SJCRH30 (cell line): ENCODE measurements around the gene GPR176. TPM values are rescaled to one million over a fixed set of nuclear protein-coding genes. Genes with fewer than 3 reads are reported as not detected.
A peak's percentile ranks its signal among the peaks of the same experiment; 100 is the strongest.

Source experiments
- DNase-seq, 2 experiments: peaks; one replicate each; pipeline ENCODE4 v3.0.0-alpha.2; 2015 to 2020
- H3K27ac ChIP-seq: fragments of 250-450 bp; sonication (Bioruptor Pico); 2 replicates; pipeline ENCODE4 v1.5.1; 2020; ENCODE audit warnings: mild to moderate bottlenecking, moderate library complexity
- H3K27me3 ChIP-seq: fragments of 250-450 bp; sonication (Bioruptor Pico); 2 replicates; pipeline ENCODE4 v1.5.1; 2020; ENCODE audit warnings: mild to moderate bottlenecking, moderate library complexity
- H3K36me3 ChIP-seq: fragments of 250-450 bp; sonication (Bioruptor Pico); 2 replicates; pipeline ENCODE4 v1.5.1; 2020; ENCODE audit warnings: mild to moderate bottlenecking, moderate library complexity
- H3K4me1 ChIP-seq: fragments of 250-450 bp; sonication (Bioruptor Pico); 2 replicates; pipeline ENCODE4 v1.5.1; 2020; ENCODE audit warnings: mild to moderate bottlenecking, moderate library complexity
- H3K4me3 ChIP-seq: fragments of 250-450 bp; sonication (Bioruptor Pico); 2 replicates; pipeline ENCODE4 v1.5.1; 2020; ENCODE audit warnings: mild to moderate bottlenecking, moderate library complexity
- H3K9me3 ChIP-seq: fragments of 250-450 bp; sonication (Bioruptor Pico); replicated peaks from 2 replicates; pipeline ENCODE4 v1.5.1; 2020; ENCODE audit warnings: mild to moderate bottlenecking, moderate library complexity
- total RNA-seq: library from RNA; depleted of rRNA; stranded (reverse); fragments of >200 nt; shearing (Covaris generic); gene quantifications from 2 replicates; pipeline ENCODE4 v1.2.3, GENCODE V29; 2014

GPR176 gene
- total RNA-seq, 1 experiment from 2014 or later: 16.1 TPM

DNA sequence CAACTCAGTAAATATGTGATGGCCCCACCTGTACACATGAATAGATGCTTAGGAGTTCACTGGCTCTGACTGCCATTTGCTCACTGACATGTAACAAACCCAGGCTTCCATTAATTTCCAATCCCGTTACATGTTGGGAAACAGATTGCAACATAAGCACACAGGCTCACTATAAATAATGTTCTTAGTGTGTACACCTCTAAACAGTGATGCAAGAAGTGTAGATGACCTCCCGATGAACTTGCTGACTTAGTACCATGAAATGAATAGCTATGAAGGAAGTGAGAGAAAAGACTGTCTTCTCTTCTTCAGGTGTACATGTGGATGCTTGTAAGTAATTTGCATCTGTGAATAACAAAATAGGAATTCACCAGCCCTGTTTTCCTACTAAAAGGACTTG lies 116.0 kb downstream of the GPR176 start:
- Histone ChIP-seq H3K27ac (no peak overlapping the region), H3K36me3 (no peaks in the 10 kb centered on the region), H3K4me3 (no peak overlapping the region), H3K9me3 (no peaks in the 10 kb centered on the region), H3K4me1 (no peaks in the 10 kb centered on the region), H3K27me3 (no peaks in the 10 kb centered on the region)
- no peak for DNase-seq

GRCh38 chr15:39803016-39803415 lies 117.0 kb downstream of the GPR176 start:
- H3K27me3 ChIP-seq: no peaks in the 10 kb centered on the region
- H3K27ac ChIP-seq: no peak overlapping the region
- no peak overlapping the region for H3K4me3 ChIP-seq
- no peaks in the 10 kb centered on the region for H3K9me3 ChIP-seq
- H3K4me1 ChIP-seq: no peaks in the 10 kb centered on the region
- no peak for DNase-seq
- H3K36me3 ChIP-seq: no peaks in the 10 kb centered on the region

DNA sequence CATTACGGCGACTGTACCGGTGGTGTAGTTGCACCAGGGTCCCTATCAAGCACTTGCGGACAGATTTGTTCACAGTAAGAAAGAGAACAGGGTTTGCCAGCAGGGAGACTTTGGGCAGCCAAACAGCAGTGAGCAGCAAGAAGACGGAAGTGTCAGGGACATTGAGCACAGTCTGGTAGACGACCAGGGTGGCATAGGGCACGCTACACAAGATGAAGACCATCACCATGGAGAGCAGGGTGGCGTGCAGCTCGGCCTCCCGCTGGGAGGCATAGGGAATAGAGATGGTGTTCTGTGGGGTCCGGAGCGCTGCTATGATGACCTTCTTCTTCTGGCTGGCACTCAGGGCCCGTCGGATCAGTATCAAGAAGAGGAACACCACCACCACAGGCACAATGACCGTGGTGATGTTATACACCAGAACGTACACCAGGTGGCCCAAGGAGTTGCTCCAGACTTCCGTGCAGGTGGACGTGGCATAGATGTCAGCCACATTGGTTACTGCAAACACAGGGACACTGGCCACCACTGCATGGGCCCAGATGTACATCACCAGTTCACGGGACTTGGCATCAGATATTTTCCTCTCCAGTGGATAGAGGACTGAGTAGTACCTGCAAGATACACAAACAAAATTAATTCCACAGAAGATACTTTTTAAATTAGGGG lies 118.3 kb downstream of the GPR176 start:
- H3K27ac ChIP-seq: no peak overlapping the region
- no peaks in the 10 kb centered on the region for H3K4me1 ChIP-seq
- DNase-seq: peak in 1 of 2 experiments; percentile 29
- H3K36me3 ChIP-seq: no peaks in the 10 kb centered on the region
- H3K4me3 ChIP-seq: no peak overlapping the region
- H3K9me3 ChIP-seq: no peaks in the 10 kb centered on the region
- H3K27me3 ChIP-seq: no peaks in the 10 kb centered on the region

- no peak overlapping the region for H3K27ac ChIP-seq
- H3K4me1 ChIP-seq: no peaks in the 10 kb centered on the region
- no peaks in the 10 kb centered on the region for H3K9me3 ChIP-seq
- H3K27me3 ChIP-seq: no peaks in the 10 kb centered on the region
- no peaks in the 10 kb centered on the region for H3K36me3 ChIP-seq
- no peak overlapping the region for H3K4me3 ChIP-seq
- DNase-seq: no peak
Measured at GRCh38 chr15:39799552-39800011, 120.5 kb downstream of the GPR176 start.

DNA sequence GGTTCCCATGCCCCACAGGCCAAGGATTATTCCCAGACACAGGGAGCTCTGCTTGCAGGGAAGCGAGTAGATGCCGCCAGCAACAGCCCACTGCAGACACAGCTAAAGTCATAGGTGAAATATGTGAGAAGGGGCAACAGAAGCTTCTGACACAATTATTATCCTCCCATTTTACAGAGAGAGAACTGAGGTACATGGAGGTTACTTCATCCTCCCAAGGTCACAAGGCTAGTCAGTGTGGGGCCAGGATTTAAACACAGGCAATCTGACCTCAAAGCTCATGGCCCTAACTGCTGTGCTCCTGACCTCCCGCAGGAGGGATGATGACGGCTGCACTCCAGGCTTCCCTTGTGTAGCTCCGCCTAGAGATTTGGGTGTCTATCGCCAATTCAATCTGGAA lies 121.7 kb downstream of the GPR176 start:
- Histone ChIP-seq H3K27ac (no peak overlapping the region), H3K9me3 (no peaks in the 10 kb centered on the region), H3K4me1 (no peaks in the 10 kb centered on the region), H3K36me3 (no peaks in the 10 kb centered on the region), H3K4me3 (no peak overlapping the region), H3K27me3 (no peaks in the 10 kb centered on the region)
- no peak for DNase-seq

DNA sequence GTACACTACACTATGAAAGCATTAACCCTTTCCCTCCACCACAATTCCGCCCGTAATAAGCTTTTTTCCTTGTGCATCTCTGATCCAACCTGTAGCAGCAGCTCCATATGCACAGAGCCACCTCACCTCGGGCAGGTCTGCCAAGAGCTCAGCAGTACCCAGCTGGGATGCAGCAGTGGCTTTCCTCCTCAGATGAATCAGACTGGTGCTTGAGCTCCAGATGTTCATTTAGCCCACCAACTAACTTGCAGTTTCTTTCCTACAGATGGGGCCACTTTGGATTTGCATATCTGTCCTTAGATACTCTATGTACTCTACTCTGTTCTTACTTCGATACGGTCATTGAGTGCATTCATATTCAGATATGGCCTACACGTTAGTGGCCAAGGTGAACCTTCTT lies 122.7 kb downstream of the GPR176 start:
- no peak for DNase-seq
- no peaks in the 10 kb centered on the region for H3K9me3 ChIP-seq
- no peaks in the 10 kb centered on the region for H3K36me3 ChIP-seq

DNA sequence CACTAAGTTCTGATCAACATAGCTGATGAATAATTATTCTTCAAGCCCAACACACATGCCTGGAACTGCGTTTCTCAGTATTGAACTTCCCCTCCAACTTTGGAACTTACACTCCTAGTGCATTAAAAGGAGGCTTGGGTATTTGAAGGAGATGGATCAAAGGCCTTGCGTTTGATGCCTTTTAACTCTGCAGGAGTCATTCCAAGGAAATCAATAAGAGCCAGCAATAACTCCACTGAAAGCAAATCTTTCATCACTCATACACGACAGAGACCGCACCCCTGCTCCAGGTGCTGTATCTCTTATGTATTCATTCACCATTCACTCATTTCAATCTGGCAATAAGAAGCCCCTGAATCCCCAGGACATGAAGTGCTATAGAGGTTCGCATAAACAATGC lies 123.5 kb downstream of the GPR176 start:
- Histone ChIP-seq H3K36me3 (no peaks in the 10 kb centered on the region), H3K4me3 (no peak overlapping the region), H3K4me1 (no peaks in the 10 kb centered on the region), H3K9me3 (no peaks in the 10 kb centered on the region), H3K27me3 (no peaks in the 10 kb centered on the region), H3K27ac (no peak overlapping the region)
- DNase-seq: no peak

More for the DNA sequence above, 122.7 kb downstream of the GPR176 start:
- no peak overlapping the region for H3K27ac ChIP-seq
- no peaks in the 10 kb centered on the region for H3K27me3 ChIP-seq
- no peak overlapping the region for H3K4me3 ChIP-seq
- no peaks in the 10 kb centered on the region for H3K4me1 ChIP-seq

DNA sequence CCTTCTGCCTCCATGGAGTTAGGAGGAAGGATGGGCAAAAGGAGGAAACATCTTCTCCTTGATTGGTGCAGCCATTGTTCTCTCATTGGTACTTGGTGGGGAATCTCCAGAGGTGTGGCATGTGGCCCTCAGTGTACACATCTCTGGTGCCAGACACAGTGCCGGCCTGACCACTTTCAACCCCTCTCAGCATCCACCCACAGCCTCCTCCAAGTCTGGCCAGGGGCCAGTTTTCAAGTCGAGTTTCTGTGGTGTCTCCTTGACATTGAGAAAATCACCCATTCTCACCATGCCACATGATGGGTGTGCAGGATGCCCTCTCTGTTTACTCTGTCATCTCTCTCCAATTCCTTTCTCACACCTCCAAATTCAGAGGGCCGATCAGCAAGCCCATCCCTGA lies 124.6 kb downstream of the GPR176 start:
- Histone ChIP-seq H3K4me3 (no peak overlapping the region), H3K27me3 (no peaks in the 10 kb centered on the region), H3K36me3 (no peaks in the 10 kb centered on the region), H3K9me3 (no peaks in the 10 kb centered on the region), H3K4me1 (no peaks in the 10 kb centered on the region), H3K27ac (no peak overlapping the region)
- no peak for DNase-seq

GRCh38 chr15:39794954-39795353 lies 125.1 kb downstream of the GPR176 start:
- no peak overlapping the region for H3K4me3 ChIP-seq

DNA sequence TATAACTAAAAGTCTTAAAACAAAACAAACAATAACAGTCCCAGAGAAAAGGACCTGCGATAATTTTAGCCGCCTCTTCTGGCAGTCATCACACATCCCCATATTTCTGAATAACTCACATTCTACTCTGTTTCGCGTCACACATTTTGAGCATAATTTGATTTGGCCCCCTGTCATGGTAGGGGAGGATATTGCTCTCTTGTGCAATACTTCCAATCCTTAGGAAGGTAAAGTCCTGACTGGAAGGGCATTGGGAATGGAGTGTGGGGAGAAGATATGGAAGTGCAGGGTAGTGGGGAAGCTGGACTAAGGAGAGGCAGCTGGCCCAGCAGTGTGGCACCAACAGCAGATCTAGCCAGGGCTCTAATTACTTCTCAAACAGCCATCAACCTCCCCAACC lies 126.1 kb downstream of the GPR176 start:
- Histone ChIP-seq H3K27ac (no peak overlapping the region), H3K36me3 (no peaks in the 10 kb centered on the region), H3K4me1 (no peaks in the 10 kb centered on the region), H3K27me3 (no peaks in the 10 kb centered on the region), H3K4me3 (no peak overlapping the region), H3K9me3 (no peaks in the 10 kb centered on the region)
- DNase-seq: no peak

More at GRCh38 chr15:39794954-39795353, 125.1 kb downstream of the GPR176 start:
- DNase-seq: no peak
- no peaks in the 10 kb centered on the region for H3K4me1 ChIP-seq
- no peaks in the 10 kb centered on the region for H3K9me3 ChIP-seq
- no peaks in the 10 kb centered on the region for H3K36me3 ChIP-seq
- H3K27me3 ChIP-seq: no peaks in the 10 kb centered on the region
- no peak overlapping the region for H3K27ac ChIP-seq

DNA sequence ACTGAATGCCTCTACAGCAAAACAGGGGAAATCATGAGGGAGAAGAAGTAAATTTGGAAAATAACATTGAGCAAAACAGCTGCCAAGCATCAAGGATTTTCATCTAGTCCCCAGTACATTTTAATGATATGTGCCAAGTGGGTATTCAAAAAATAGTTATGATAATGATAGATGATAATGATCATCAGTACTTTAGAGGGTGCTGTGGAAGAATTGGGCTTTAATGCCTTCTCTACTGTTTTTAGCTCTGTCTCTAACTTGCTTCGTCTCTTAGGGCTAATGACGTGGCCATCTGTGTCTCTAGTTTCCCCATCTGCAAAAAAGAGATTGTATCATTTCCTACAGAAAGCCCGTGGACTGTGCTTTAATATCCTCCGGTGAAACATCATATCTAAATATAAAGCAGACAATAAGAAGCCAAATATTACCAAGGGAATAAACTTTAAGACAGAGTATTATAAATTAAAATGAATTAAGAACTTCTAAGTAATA lies 127.2 kb downstream of the GPR176 start:
- Histone ChIP-seq H3K36me3 (no peaks in the 10 kb centered on the region), H3K4me3 (no peak overlapping the region), H3K27me3 (no peaks in the 10 kb centered on the region), H3K27ac (no peak overlapping the region), H3K9me3 (no peaks in the 10 kb centered on the region), H3K4me1 (peaks cover 4% of the 10 kb centered on the region)
- DNase-seq: no peak

DNA sequence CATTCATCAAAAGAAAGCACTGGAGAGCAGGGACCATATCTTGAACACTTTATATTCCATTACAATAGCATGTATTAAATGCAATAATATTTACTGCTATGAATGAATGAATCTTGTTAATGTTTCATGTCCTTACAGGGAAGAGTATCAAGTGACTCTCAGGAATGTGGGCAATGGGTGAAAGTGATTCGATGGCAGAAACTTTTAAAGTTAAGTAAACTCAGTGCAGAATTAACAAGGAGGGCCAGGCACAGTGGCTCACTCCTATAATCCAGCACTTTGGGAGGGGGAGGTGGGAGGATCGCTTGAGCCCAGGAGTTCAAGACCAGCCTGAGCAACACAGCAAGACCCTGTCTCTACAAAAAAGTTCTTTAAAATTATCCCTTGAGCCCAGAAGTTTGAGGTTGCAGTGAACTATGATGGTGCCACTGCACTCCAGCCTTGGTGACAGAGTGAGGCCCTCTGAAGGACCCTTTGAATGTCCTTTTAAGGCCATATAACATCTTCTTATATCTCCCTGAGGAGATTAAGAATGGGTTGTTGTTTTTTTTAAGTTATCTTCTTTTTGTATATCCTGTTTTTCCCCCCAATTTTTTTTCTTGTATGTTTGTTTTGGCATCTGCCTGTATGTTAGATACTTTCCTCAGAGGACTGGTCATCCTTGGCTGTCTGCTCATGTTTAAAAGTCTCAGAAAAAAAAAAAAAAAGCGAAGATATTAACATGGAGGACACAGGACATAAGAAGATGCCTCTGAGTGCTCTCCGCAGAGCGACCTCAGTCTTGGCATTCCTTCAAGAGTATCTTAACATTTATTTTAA lies 127.8 kb downstream of the GPR176 start:
- Histone ChIP-seq H3K9me3 (no peaks in the 10 kb centered on the region), H3K4me3 (no peak overlapping the region), H3K4me1 (peaks cover 10% of the 10 kb centered on the region), H3K36me3 (no peaks in the 10 kb centered on the region), H3K27ac (no peak overlapping the region), H3K27me3 (no peaks in the 10 kb centered on the region)
- no peak for DNase-seq

- DNase-seq: no peak
- Histone ChIP-seq H3K27ac (no peak overlapping the region), H3K27me3 (no peaks in the 10 kb centered on the region), H3K36me3 (no peaks in the 10 kb centered on the region), H3K4me1 (peaks cover 17% of the 10 kb centered on the region), H3K4me3 (no peak overlapping the region), H3K9me3 (no peaks in the 10 kb centered on the region)
Measured at GRCh38 chr15:39789736-39790135, 130.3 kb downstream of the GPR176 start.

- no peak for DNase-seq
- Histone ChIP-seq H3K4me3 (no peak overlapping the region), H3K27me3 (no peaks in the 10 kb centered on the region), H3K27ac (no peak overlapping the region), H3K4me1 (peaks cover 19% of the 10 kb centered on the region), H3K36me3 (no peaks in the 10 kb centered on the region), H3K9me3 (no peaks in the 10 kb centered on the region)
Measured at GRCh38 chr15:39788800-39789565, 131.1 kb downstream of the GPR176 start.

DNA sequence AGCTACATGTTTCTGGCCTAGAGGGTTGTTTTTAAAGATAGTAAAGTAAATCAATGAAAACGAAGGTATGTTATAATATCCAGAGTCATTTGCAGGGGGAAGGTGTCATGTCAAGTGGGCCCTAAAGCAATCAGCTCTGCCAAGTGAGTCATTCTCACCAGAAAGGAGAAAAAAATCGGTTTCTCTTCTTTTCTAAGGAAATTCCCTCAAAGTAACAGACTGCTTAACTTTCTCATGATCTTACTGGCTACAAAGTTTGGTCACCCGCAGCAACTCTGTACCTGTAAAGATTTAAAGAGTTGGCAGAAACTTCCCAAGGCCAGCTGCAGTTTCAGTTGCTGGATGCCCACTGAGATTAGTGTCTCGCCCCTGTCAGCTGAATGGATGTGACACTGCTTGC lies 132.0 kb downstream of the GPR176 start:
- no peak overlapping the region for H3K27ac ChIP-seq
- H3K9me3 ChIP-seq: no peaks in the 10 kb centered on the region
- DNase-seq: no peak
- no peak overlapping the region for H3K4me3 ChIP-seq
- H3K4me1 ChIP-seq: peaks cover 25% of the 10 kb centered on the region
- no peaks in the 10 kb centered on the region for H3K36me3 ChIP-seq
- no peaks in the 10 kb centered on the region for H3K27me3 ChIP-seq
